Neural progenitor cell (in vitro differentiated cells): Measurements from ENCODE around the gene RUBCN. TPM values are rescaled to one million over a fixed set of nuclear protein-coding genes. Genes with fewer than 3 reads are reported as not detected.

ENCODE experiments used
- DNase-seq: peaks from one replicate; pipeline ENCODE4 v3.0.0-alpha.2; 2016; ENCODE audit warnings: low spot score
- H2AFZ ChIP-seq: fragments of 200-600 bp; sonication (generic); replicated peaks from 2 replicates; pipeline ENCODE4 v1.6.1; 2016; ENCODE audit warnings: antibody characterized with exemption
- H3F3A ChIP-seq: fragments of 200-600 bp; sonication (generic); 2 replicates; pipeline ENCODE4 v1.6.1; 2016; ENCODE audit warnings: antibody characterized with exemption, low read depth
- H3K27ac ChIP-seq: fragments of 200-600 bp; sonication (generic); 2 replicates; pipeline ENCODE4 v1.5.1; 2016; ENCODE audit warnings: mild to moderate bottlenecking
- H3K27me3 ChIP-seq: fragments of 200-600 bp; sonication (generic); 2 replicates; pipeline ENCODE4 v1.6.1; 2016; ENCODE audit warnings: mild to moderate bottlenecking, moderate library complexity
- H3K36me3 ChIP-seq: fragments of 200-600 bp; sonication (generic); 2 replicates; pipeline ENCODE4 v1.5.1; 2016
- H3K4me1 ChIP-seq: fragments of 200-600 bp; sonication (generic); 2 replicates; pipeline ENCODE4 v1.6.1; 2016; ENCODE audit warnings: mixed run types
- H3K4me2 ChIP-seq: fragments of 200-600 bp; sonication (generic); 2 replicates; pipeline ENCODE4 v1.6.1; 2016
- H3K4me3 ChIP-seq: fragments of 200-600 bp; sonication (generic); 2 replicates; pipeline ENCODE4 v1.5.1; 2016
- H3K79me2 ChIP-seq: fragments of 200-600 bp; sonication (generic); 2 replicates; pipeline ENCODE4 v1.6.1; 2016; ENCODE audit warnings: low read depth
- H3K9ac ChIP-seq: fragments of 200-600 bp; sonication (generic); 2 replicates; pipeline ENCODE4 v1.6.1; 2016
- H3K9me3 ChIP-seq: fragments of 200-600 bp; sonication (generic); 2 replicates; pipeline ENCODE4 v1.5.1; 2016; ENCODE audit warnings: low read depth
- H4K20me1 ChIP-seq: fragments of 200-600 bp; sonication (generic); 2 replicates; pipeline ENCODE4 v1.6.1; 2016; ENCODE audit warnings: low read depth
- H3K27ac Mint-ChIP-seq: 3 replicates; pipeline ENCODE4 v1.8.0; 2021; ENCODE audit warnings: mixed read lengths
- H3K27me3 Mint-ChIP-seq: 2 replicates; pipeline ENCODE4 v1.8.0; 2022; ENCODE audit warnings: low read depth, mild to moderate bottlenecking, inconsistent platforms, moderate library complexity, mixed read lengths; ENCODE audit not compliant: insufficient read depth
- H3K36me3 Mint-ChIP-seq: 3 replicates; pipeline ENCODE4 v1.8.0; 2021; ENCODE audit warnings: mixed read lengths
- H3K4me1 Mint-ChIP-seq: 3 replicates; pipeline ENCODE4 v1.8.0; 2021; ENCODE audit warnings: mixed read lengths
- H3K4me3 Mint-ChIP-seq: 3 replicates; pipeline ENCODE4 v1.8.0; 2021; ENCODE audit warnings: mild to moderate bottlenecking, moderate library complexity, mixed read lengths
- H3K9me3 Mint-ChIP-seq: 3 replicates; pipeline ENCODE4 v1.8.0; 2020; ENCODE audit warnings: mixed read lengths
- EZH2 ChIP-seq: fragments of 200-600 bp; sonication (generic); IDR thresholded peaks from 2 replicates; pipeline ENCODE4 v1.6.1; 2017; ENCODE audit warnings: antibody characterized with exemption, mild to moderate bottlenecking, moderate library complexity
- EZH2phosphoT487 ChIP-seq: fragments of 200-600 bp; sonication (generic); IDR thresholded peaks from 2 replicates; pipeline ENCODE4 v1.6.1; 2017; ENCODE audit warnings: antibody characterized with exemption
- total RNA-seq: library from RNA; depleted of rRNA; stranded (reverse); fragments of >200 nt; gene quantifications from 2 replicates; pipeline ENCODE4 v1.2.3, GENCODE V29; 2015; ENCODE audit warnings: low replicate concordance
- TF ChIP-seq, protein P1 (sequence below): fragments of 200-600 bp; sonication (generic); IDR thresholded peaks from 2 replicates; pipeline ENCODE4 v1.5.1; 2017; ENCODE audit warnings: antibody characterized with exemption, mild to moderate bottlenecking

RUBCN gene
- total RNA-seq, 1 donor from 2014 or later = 6.4 TPM

DNA sequence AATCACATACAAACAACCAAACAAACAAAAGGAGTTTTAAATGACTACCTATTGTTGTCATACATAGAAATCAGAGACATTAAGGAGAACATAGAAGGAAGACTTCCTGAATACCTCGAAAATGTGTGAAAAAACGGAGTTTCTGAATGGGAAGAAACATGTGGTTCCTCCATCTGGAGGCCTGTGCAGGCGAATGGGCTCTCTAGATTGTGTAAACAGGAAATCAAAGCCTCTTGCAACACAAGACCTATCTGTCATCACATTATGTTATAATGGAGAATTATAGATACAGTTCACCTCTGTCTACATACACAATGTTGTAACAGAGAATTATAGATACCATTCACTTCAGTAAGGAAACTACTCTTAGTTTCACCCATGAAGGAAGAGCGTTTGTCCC is 44.1 kb downstream of the RUBCN start:
- Mint-ChIP-seq H3K4me1 (no peaks in the 10 kb centered on the region), H3K36me3 (peaks cover 38% of the 10 kb centered on the region), H3K27ac (no peak overlapping the region), H3K27me3 (no peaks in the 10 kb centered on the region), H3K9me3 (no peaks in the 10 kb centered on the region), H3K4me3 (no peak overlapping the region)
- Histone ChIP-seq H3K79me2 (no peaks in the 10 kb centered on the region), H3K9me3 (no peaks in the 10 kb centered on the region), H3K27me3 (no peaks in the 10 kb centered on the region), H3F3A (no peaks in the 10 kb centered on the region), H3K4me2 (no peak overlapping the region), H3K27ac (no peak overlapping the region), H3K4me3 (no peak overlapping the region), H4K20me1 (no peaks in the 10 kb centered on the region), H3K4me1 (no peaks in the 10 kb centered on the region), H3K36me3 (no peaks in the 10 kb centered on the region), H2AFZ (no peak overlapping the region), H3K9ac (no peak overlapping the region)
- TF ChIP-seq, protein P1, sequence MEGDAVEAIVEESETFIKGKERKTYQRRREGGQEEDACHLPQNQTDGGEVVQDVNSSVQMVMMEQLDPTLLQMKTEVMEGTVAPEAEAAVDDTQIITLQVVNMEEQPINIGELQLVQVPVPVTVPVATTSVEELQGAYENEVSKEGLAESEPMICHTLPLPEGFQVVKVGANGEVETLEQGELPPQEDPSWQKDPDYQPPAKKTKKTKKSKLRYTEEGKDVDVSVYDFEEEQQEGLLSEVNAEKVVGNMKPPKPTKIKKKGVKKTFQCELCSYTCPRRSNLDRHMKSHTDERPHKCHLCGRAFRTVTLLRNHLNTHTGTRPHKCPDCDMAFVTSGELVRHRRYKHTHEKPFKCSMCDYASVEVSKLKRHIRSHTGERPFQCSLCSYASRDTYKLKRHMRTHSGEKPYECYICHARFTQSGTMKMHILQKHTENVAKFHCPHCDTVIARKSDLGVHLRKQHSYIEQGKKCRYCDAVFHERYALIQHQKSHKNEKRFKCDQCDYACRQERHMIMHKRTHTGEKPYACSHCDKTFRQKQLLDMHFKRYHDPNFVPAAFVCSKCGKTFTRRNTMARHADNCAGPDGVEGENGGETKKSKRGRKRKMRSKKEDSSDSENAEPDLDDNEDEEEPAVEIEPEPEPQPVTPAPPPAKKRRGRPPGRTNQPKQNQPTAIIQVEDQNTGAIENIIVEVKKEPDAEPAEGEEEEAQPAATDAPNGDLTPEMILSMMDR = no peak
- TF ChIP-seq EZH2 = no peak
- DNase-seq = no peak

DNA sequence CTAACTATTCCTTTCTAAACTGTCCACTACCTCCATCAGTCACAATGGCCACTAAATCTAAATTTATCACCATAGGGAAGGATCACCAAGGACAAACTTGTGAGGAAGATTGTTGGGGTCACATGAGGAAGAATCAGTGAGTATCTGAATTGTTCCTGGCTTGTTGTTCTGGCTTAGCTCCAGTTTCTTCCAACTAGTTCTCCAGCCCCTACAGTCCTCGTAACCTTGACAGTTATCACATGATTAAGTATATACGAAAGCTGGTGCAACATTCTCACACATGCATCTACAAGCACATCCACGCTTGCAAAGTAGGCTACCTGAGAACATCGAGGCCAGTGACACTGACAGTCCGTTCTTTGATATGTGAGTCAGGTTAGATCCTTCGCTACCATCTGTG is 46.0 kb downstream of the RUBCN start:
- Histone ChIP-seq H3K4me3 (no peak overlapping the region), H3K36me3 (no peaks in the 10 kb centered on the region), H3K4me2 (no peak overlapping the region), H3K79me2 (no peaks in the 10 kb centered on the region), H3K9ac (no peak overlapping the region), H3F3A (no peaks in the 10 kb centered on the region), H3K4me1 (no peaks in the 10 kb centered on the region), H3K27ac (no peak overlapping the region), H3K9me3 (no peaks in the 10 kb centered on the region), H2AFZ (no peak overlapping the region), H4K20me1 (no peaks in the 10 kb centered on the region), H3K27me3 (no peaks in the 10 kb centered on the region)
- Mint-ChIP-seq H3K4me3 (no peak overlapping the region), H3K4me1 (peaks cover 6% of the 10 kb centered on the region), H3K36me3 (peaks cover 26% of the 10 kb centered on the region), H3K27ac (no peak overlapping the region), H3K9me3 (no peaks in the 10 kb centered on the region), H3K27me3 (no peaks in the 10 kb centered on the region)
- no peak for DNase-seq
- no peak for TF ChIP-seq EZH2phosphoT487
- no peak for TF ChIP-seq EZH2
- TF ChIP-seq, protein P1 = no peak

DNA sequence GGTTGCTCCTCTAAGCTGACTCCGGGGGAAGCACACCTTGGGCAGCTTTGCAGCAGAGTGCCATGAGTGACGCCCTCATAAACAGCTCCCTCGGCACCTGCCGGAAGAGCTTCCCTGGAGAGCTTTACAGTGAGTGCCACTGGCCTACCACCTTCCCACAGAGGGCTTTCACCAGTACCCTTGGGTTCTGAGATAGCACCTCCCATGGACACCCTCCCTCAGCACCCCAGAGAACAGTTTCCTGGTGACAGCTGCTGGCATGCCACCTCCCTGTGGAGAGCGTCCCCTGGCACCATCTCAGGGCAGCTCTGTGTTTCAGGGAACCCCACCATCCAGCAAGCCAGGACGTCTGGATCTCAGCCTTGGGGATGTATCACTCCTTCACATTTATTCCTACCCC is 49.1 kb downstream of the RUBCN start:
- Mint-ChIP-seq H3K36me3 (peaks cover 15% of the 10 kb centered on the region), H3K27me3 (no peaks in the 10 kb centered on the region)

More for the DNA sequence above, 49.1 kb downstream of the RUBCN start:
- no peak overlapping the region for H3K27ac ChIP-seq
- H3K9ac ChIP-seq = no peak overlapping the region
- Mint-ChIP-seq H3K4me1 (peaks cover 6% of the 10 kb centered on the region), H3K27ac (no peak overlapping the region), H3K9me3 (no peaks in the 10 kb centered on the region), H3K4me3 (no peak overlapping the region)
- H3K36me3 ChIP-seq = no peaks in the 10 kb centered on the region
- H3F3A ChIP-seq = no peaks in the 10 kb centered on the region
- no peaks in the 10 kb centered on the region for H3K4me1 ChIP-seq
- no peak overlapping the region for H2AFZ ChIP-seq
- no peaks in the 10 kb centered on the region for H4K20me1 ChIP-seq
- no peak overlapping the region for H3K4me3 ChIP-seq
- DNase-seq = no peak
- H3K4me2 ChIP-seq = no peak overlapping the region
- no peaks in the 10 kb centered on the region for H3K27me3 ChIP-seq
- no peaks in the 10 kb centered on the region for H3K79me2 ChIP-seq
- H3K9me3 ChIP-seq = no peaks in the 10 kb centered on the region
- TF ChIP-seq, protein P1 = no peak
- TF ChIP-seq EZH2 (no peak), EZH2phosphoT487 (no peak)
